HT1080 (cell line): ENCODE measurements around the gene CEP57L1. TPM values are rescaled to one million over a fixed set of nuclear protein-coding genes. Genes with fewer than 3 reads are reported as not detected.

Experiments
- small RNA-seq: library from RNA; depleted of rRNA; stranded (forward); fragments of <200 nt; gene quantifications from one replicate; pipeline ENCODE3, GENCODE V24; 2014
- total RNA-seq: library from RNA; depleted of rRNA; stranded (reverse); fragments of >200 nt; shearing (Covaris generic); gene quantifications from 2 replicates; pipeline ENCODE4 v1.2.3, GENCODE V29; 2014; rRNA removed

The CEP57L1 gene
- total RNA-seq, 1 experiment from 2014 or later = 25.5 TPM

Small RNA genes lying within 50 kb of the gene (small RNA-seq; reads per million reads assigned to genes)
- gene RNU6-653P = not detected

Other genes with a start within 250 kb of the CEP57L1 start
- 0.17 and 1.3 TPM in 2 replicates for gene ARMC2, start 247.1 kb upstream of the CEP57L1 start, total RNA-seq
- 24.1 and 26.1 TPM in 2 replicates for gene SESN1, start 661 bp upstream of the CEP57L1 start, total RNA-seq